Type B pancreatic cell (in vitro differentiated cells): Measurements from ENCODE around the gene RNU6-8. TPM values are rescaled to one million over a fixed set of nuclear protein-coding genes. Genes with fewer than 3 reads are reported as not detected.

Experiments used
- DNase-seq: peaks from one replicate; pipeline ENCODE4 v3.0.0; 2021; ENCODE audit warnings: mixed read lengths; ENCODE audit not compliant: unreplicated experiment; ENCODE audit errors: extremely low spot score
- H3K27ac Mint-ChIP-seq: 2 replicates; pipeline ENCODE4 v1.8.0; 2021; ENCODE audit warnings: mild to moderate bottlenecking, mixed read lengths
- H3K27me3 Mint-ChIP-seq: 2 replicates; pipeline ENCODE4 v1.8.0; 2021; ENCODE audit warnings: mixed read lengths
- H3K36me3 Mint-ChIP-seq: 2 replicates; pipeline ENCODE4 v1.8.0; 2021; ENCODE audit warnings: mixed read lengths
- H3K4me1 Mint-ChIP-seq: one replicate; pipeline ENCODE4 v1.8.0; 2021; ENCODE audit warnings: mixed read lengths; ENCODE audit not compliant: unreplicated experiment
- H3K4me3 Mint-ChIP-seq: 2 replicates; pipeline ENCODE4 v1.8.0; 2021; ENCODE audit warnings: mild to moderate bottlenecking, mixed read lengths
- H3K9me3 Mint-ChIP-seq: 2 replicates; pipeline ENCODE4 v1.8.0; 2021; ENCODE audit warnings: mixed read lengths
- total RNA-seq: library from RNA; stranded (reverse); gene quantifications from 2 replicates; pipeline ENCODE4 v1.2.1, GENCODE V29; 2021; ENCODE audit warnings: low replicate concordance
- TF ChIP-seq, protein P1 (sequence below): fragments of 200-600 bp; sonication (generic); conservative IDR thresholded peaks from 2 replicates; pipeline ENCODE4 v1.5.0; 2021; ENCODE audit warnings: antibody characterized with exemption, mild to moderate bottlenecking

Gene RNU6-8
- total RNA-seq, 1 donor from 2014 or later, result not detected

DNA sequence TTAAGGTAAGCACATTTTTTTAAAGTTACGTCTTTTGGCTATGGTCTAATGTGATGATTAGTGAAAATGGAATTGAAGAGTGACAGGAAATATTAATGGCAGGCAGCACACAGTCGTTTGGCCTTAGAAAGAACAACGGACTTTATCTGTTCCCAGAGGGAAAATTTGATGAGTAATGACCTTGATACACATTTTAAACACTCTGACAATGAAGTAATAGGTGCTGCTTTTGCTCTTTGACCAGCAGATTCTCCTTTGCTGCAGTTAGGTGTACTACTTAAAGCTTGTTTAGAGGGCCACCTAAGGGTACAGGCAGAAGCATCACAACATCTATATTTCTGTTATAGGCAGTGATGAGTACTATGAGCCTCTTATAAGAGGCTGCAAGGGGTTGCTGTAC is 27.1 kb upstream of the RNU6-8 start:
- no peak for DNase-seq
- no peaks in the 10 kb centered on the region for H3K36me3 Mint-ChIP-seq
- TF ChIP-seq, protein P1, sequence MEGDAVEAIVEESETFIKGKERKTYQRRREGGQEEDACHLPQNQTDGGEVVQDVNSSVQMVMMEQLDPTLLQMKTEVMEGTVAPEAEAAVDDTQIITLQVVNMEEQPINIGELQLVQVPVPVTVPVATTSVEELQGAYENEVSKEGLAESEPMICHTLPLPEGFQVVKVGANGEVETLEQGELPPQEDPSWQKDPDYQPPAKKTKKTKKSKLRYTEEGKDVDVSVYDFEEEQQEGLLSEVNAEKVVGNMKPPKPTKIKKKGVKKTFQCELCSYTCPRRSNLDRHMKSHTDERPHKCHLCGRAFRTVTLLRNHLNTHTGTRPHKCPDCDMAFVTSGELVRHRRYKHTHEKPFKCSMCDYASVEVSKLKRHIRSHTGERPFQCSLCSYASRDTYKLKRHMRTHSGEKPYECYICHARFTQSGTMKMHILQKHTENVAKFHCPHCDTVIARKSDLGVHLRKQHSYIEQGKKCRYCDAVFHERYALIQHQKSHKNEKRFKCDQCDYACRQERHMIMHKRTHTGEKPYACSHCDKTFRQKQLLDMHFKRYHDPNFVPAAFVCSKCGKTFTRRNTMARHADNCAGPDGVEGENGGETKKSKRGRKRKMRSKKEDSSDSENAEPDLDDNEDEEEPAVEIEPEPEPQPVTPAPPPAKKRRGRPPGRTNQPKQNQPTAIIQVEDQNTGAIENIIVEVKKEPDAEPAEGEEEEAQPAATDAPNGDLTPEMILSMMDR, result no peak
- peaks cover 17% of the 10 kb centered on the region for H3K4me1 Mint-ChIP-seq
- H3K9me3 Mint-ChIP-seq, result no peaks in the 10 kb centered on the region
- H3K27me3 Mint-ChIP-seq, result no peaks in the 10 kb centered on the region
- peak overlapping the region; percentile 11 for H3K4me3 Mint-ChIP-seq
- no peak overlapping the region for H3K27ac Mint-ChIP-seq

DNA sequence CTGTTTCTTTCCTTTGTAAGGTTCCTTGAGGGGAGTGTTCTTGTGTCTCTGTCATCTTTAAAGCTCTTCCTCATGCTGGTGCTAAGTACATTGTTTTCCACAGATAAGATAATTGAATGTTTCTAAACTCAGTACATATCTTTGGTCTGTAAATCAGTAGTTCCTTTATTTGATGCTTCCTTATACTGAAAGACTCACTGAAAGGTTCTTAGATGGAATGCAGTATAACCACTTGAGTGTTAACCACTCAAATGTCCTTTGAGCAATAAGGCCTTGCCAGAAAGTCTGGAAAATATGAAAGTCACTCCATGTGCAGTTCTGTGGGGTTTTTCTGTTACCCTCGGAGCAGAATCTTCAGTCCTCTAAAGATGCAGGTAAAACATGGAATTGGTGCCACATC is 23.0 kb upstream of the RNU6-8 start:
- Mint-ChIP-seq H3K27ac (peak overlapping the region; percentile 78), H3K4me1 (peaks cover 27% of the 10 kb centered on the region), H3K9me3 (no peaks in the 10 kb centered on the region), H3K27me3 (peaks cover 11% of the 10 kb centered on the region), H3K36me3 (no peaks in the 10 kb centered on the region), H3K4me3 (peak overlapping the region; percentile 55)
- TF ChIP-seq, protein P1, result no peak
- no peak for DNase-seq

DNA sequence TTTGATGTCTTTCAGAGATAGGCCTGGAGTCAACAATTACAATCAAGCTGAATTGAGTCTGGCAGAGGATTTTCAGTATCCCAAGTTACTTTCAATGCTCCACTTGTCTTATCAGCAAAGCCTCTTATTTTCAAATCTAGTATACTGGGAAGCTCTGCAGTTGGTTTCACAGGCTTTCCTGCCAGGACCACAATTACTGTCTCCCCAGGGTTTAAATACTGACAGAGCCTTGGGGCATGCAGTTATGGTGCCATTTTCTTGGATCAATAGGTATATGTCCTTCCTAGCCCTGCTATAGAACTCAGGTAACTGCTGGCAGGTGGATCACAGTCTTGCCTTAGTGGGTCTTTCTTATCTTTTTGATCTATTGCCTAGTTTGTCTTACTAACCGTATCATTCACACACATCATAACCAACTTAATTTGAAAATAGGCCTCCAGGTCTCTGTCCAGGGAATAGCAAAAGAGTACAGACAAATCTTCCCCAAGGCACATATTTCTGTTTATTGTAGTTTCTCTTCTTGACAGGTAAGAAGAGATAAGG is 22.4 kb upstream of the RNU6-8 start:
- H3K27me3 Mint-ChIP-seq, result peaks cover 11% of the 10 kb centered on the region
- no peaks in the 10 kb centered on the region for H3K9me3 Mint-ChIP-seq
- TF ChIP-seq, protein P1, result no peak
- no peak overlapping the region for H3K4me3 Mint-ChIP-seq
- peak overlapping the region; percentile 78 for H3K27ac Mint-ChIP-seq
- H3K4me1 Mint-ChIP-seq, result peaks cover 24% of the 10 kb centered on the region
- H3K36me3 Mint-ChIP-seq, result no peaks in the 10 kb centered on the region
- no peak for DNase-seq

GRCh38 chr14:32224737-32225377 is 21.8 kb upstream of the RNU6-8 start:
- peaks cover 19% of the 10 kb centered on the region for H3K4me1 Mint-ChIP-seq
- peaks cover 11% of the 10 kb centered on the region for H3K27me3 Mint-ChIP-seq
- H3K36me3 Mint-ChIP-seq, result no peaks in the 10 kb centered on the region
- TF ChIP-seq, protein P1, result peak; percentile 63
- peak overlapping the region; percentile 6 for H3K4me3 Mint-ChIP-seq
- no peak for DNase-seq
- no peaks in the 10 kb centered on the region for H3K9me3 Mint-ChIP-seq
- peak overlapping the region; percentile 78 for H3K27ac Mint-ChIP-seq

GRCh38 chr14:32217301-32217700 is 14.2 kb upstream of the RNU6-8 start:
- H3K4me3 Mint-ChIP-seq, result no peak overlapping the region
- no peaks in the 10 kb centered on the region for H3K36me3 Mint-ChIP-seq
- TF ChIP-seq, protein P1, result no peak
- H3K27ac Mint-ChIP-seq, result no peak overlapping the region
- no peaks in the 10 kb centered on the region for H3K4me1 Mint-ChIP-seq
- DNase-seq, result no peak
- H3K9me3 Mint-ChIP-seq, result no peaks in the 10 kb centered on the region
- peaks cover 8% of the 10 kb centered on the region for H3K27me3 Mint-ChIP-seq
